ENCODE data around the gene DENND4A. TPM values are rescaled to one million over a fixed set of nuclear protein-coding genes. Genes with fewer than 3 reads are reported as not detected.
A peak's percentile ranks its signal among the peaks of the same experiment; 100 is the strongest.

Gene DENND4A
- polyA plus RNA-seq, 1 experiment = 5.1 TPM

GRCh38 chr15:65837301-65838294 lies 45.5 kb upstream of the DENND4A start:
- POLR2A ChIA-PET = no interaction called here
- CTCF ChIA-PET = interaction anchor here (1.0 to 1.8 kb wide), 8 partner anchors 8 to 199 kb away, joined by 3 to 8 read pairs (median 4); no protein-coding TSS in a partner anchor
- H3K27me3 ChIP-seq (ENCODE audit: control insufficient read depth, insufficient read depth, low read length) = no peaks in the 10 kb centered on the region

DNA sequence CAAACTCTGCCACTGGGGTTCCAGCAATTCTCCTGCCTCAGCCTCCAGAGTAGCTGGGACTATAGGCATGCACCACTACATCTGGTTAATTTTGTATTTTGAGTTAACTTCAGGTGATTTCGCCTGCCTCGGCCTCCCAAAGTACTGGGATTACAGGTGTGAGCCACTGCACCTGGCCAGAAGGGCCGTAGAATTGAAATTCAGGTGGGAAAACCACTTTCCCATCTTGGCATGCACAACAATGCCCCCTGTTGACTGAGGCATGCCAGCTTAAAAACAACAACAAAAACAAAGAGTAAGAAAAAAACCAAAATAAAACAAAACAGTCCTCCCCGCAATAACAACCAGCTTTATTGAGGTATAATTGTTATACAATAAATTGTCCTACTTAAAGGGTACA lies 44.6 kb upstream of the DENND4A start:
- Histone ChIP-seq H3K4me3 (ENCODE audit: low read depth, low read length) (no peak overlapping the region), H3K27me3 (ENCODE audit: control insufficient read depth, insufficient read depth, low read length) (no peaks in the 10 kb centered on the region), H3K36me3 (ENCODE audit: control insufficient read depth, insufficient read depth, low read length) (no peaks in the 10 kb centered on the region)
- 0 out of 2 replicates have a peak, but pooled peaks have one; percentile 7 for TF ChIP-seq CTCF (IDR thresholded peaks at IDR 0.05; ENCODE audit: insufficient read depth, low read depth, low read length)
- ChIA-PET CTCF (interaction anchor here (0.6 to 1.5 kb wide), 8 partner anchors 9 to 855 kb away, joined by 3 to 6 read pairs (median 3); no protein-coding TSS in a partner anchor), POLR2A (no interaction called here)
- DNase-seq (ENCODE audit: low read depth) = no peak

More at GRCh38 chr15:65837301-65838294, 45.5 kb upstream of the DENND4A start:
- TF ChIP-seq CTCF (IDR thresholded peaks at IDR 0.05; ENCODE audit: insufficient read depth, low read depth, low read length) = no peak
- Histone ChIP-seq H3K4me3 (ENCODE audit: low read depth, low read length) (no peak overlapping the region), H3K36me3 (ENCODE audit: control insufficient read depth, insufficient read depth, low read length) (no peaks in the 10 kb centered on the region)
- DNase-seq (ENCODE audit: low read depth) = no peak

DNA sequence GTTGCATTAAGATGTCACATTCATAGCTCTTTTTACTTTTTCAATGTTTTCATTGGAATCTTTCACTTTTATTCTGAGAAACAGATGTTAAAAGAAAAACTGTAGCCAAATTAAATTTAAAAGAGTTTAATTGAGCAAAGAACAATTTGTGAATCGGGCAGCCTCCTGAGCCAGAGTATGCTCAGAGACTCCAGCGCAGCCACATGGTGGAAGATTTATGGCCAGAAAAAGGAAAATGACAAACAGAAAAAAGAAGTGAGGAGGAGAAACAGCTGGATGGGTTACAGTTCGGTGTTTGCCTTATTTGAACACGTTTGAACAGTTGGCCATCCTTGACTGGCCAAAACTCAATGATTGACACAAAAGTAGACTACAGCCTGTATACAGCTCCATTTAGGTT lies 43.4 kb upstream of the DENND4A start:
- Histone ChIP-seq H3K4me3 (ENCODE audit: low read depth, low read length) (no peak overlapping the region), H3K36me3 (ENCODE audit: control insufficient read depth, insufficient read depth, low read length) (no peaks in the 10 kb centered on the region), H3K27me3 (ENCODE audit: control insufficient read depth, insufficient read depth, low read length) (no peaks in the 10 kb centered on the region)
- no peak for DNase-seq (ENCODE audit: low read depth)
- CTCF ChIA-PET = interaction anchor here (0.5 to 3.7 kb wide), 7 partner anchors 11 to 197 kb away, joined by 3 to 18 read pairs (median 4); no protein-coding TSS in a partner anchor
- TF ChIP-seq CTCF (IDR thresholded peaks at IDR 0.05; ENCODE audit: insufficient read depth, low read depth, low read length) = no peak
- POLR2A ChIA-PET = no interaction called here

DNA sequence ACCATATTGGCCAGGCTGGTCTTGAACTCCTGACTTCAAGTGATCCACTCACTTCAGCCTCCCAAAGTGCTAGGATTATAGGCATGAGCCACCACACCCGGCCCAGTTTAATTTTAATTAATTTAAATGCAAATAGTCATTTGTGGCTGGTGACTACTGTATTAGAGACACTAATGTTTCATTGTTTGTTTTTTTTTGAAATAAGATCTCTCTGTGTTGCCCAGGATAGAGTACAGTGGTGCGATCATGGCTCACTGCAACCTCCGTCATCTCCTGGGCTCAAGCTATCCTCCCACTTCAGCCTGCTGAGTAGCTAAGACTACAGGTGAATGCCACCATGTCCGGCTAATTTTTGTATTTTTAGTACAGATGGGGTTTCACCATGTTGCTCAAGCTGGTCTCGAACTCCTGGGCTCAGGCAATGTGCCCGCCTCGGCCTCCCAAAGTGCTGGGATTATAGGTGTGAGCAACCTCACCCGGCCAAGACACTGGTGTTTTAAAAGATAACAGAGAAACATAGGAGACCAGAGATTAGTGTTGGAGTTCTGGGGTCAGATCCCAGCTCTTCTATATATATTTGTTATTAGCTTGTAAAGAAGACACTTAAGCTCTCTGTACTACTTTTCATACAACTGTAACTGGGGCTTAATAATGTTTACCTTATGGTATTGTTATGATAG lies 42.6 kb upstream of the DENND4A start:
- H3K36me3 ChIP-seq (ENCODE audit: control insufficient read depth, insufficient read depth, low read length) = no peaks in the 10 kb centered on the region
- H3K27me3 ChIP-seq (ENCODE audit: control insufficient read depth, insufficient read depth, low read length) = no peaks in the 10 kb centered on the region
- CTCF ChIA-PET = interaction anchor here (0.8 to 3.7 kb wide), 5 partner anchors 11 to 196 kb away, joined by 3 to 18 read pairs (median 6); no protein-coding TSS in a partner anchor
- no peak overlapping the region for H3K4me3 ChIP-seq (ENCODE audit: low read depth, low read length)
- POLR2A ChIA-PET = no interaction called here
- DNase-seq (ENCODE audit: low read depth) = no peak
- no peak for TF ChIP-seq CTCF (IDR thresholded peaks at IDR 0.05; ENCODE audit: insufficient read depth, low read depth, low read length)

Measured in BJ (cell line).